GM19397 (cell line): ENCODE results near the gene ZMYND11.

Experiments used
- ATAC-seq: cut with Tn5 transposase; IDR thresholded peaks from one replicate; pipeline ENCODE4 v1.9.1; 2021; ENCODE audit warnings: mild to moderate bottlenecking, moderate library complexity; ENCODE audit not compliant: unreplicated experiment

ZMYND11 gene

DNA sequence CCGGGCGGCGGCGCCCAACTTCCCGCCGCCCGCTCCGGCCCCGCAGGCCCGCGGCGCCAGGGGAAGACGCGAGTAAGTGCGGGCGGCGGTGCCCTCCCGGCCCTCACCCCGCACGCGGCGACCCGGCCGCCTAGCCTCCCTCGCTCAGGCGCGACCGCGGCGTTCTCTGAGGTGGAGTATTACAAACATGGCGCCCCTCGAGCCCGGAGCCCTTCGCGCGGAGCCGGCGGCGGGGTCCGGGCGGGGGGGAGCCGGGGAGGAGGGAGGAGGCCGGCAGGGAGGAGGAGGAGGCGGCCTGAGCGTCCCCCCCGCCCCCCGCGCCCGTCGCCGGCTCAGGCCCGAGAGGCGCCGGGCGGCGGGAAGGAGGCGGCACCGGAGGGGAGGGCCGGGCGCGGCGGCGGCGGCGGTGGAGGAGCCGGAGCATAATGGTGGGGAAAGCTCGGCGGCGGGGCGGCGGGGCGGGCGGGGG, at the start of gene ZMYND11:
Gene ZMYND11 (plus strand): TSS at position 324 of the 469 bp plus-strand sequence. CDS start 44,558 bp downstream, outside the sequence.
- ATAC-seq, result peak; percentile 46

GRCh38 chr10:86031-86430, 49.2 kb upstream of the ZMYND11 start:
- ATAC-seq, result no peak

- ATAC-seq, result no peak
Measured at GRCh38 chr10:87177-88080, 47.8 kb upstream of the ZMYND11 start.

DNA sequence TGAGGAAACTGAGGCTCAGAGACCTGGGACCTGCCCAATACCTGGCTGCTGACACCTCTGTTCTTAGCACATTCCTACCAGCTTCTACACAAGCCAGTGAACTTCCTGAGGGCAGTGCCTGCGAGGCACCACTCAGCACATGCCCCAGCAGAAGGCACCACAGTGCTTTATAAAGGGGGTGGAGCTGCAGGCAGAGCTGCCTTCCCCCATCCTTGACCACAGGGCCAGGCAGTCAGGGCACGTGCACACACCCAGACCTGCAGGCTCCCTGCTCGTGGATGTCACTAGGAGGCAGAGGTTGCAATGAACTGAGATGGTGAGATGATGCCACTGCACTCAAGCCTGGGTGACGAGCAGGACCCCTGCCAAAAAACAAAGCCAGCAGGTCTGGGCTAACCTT, 47.0 kb upstream of the ZMYND11 start:
- no peak for ATAC-seq

- ATAC-seq, result no peak
Measured at GRCh38 chr10:89248-89647, 46.0 kb upstream of the ZMYND11 start.

DNA sequence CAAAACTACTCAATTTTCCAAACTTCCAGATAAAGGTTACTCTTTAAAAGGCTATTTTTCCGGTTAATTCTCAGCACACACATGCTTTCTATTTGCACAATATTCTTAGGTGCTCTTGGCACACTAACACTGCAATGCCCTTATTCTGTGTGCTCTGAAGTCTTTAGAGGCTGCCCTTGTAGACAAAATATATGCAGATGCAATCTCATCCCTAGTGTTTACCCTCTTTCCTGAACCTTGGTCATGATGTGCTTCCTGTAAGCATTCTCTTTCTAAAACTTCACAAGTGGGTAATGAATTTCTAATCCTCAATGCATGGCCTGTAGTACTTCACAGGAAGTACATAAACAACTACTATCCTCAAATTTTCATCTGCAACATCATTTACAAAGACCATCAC, 45.1 kb upstream of the ZMYND11 start:
- no peak for ATAC-seq

DNA sequence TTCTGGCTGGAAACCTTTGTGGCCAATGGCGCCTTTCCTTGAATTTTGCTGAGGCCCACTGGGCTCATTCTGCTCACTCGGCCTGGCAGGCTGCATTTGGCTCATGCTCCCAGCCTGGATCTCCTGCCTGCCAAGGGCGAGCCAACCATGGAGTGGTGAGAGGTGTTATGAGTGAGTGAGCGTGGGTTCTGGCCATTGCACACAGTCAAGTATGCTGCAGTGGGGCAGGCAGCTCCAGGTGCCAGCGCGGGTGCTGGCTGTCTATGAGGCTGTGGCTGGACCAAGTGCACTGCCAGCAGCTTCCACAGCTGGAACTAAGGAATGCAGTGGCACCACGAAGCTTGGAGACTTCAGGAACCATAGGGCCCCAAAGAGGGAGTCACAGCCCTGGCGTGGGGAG, 43.9 kb upstream of the ZMYND11 start:
- no peak for ATAC-seq

- ATAC-seq, result no peak
Measured at GRCh38 chr10:92153-92552, 43.1 kb upstream of the ZMYND11 start.

DNA sequence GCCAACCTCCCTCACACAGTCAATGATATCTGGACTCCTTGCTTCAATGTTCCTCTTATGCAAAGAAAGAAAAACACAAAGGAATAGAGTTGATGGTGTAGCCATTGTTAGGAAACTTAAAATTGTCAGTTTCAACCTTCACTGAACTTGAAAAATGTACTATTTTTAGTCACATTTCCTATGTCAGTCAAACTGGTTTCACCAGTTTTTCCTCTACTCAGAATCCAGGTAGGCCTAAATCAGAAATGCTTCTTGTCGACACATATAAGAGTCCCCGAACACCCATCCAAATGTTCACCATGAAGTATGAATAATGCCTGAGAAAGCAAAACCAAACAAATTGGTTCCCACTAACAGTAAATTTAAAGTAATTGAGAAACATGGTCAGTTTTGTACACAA, 42.4 kb upstream of the ZMYND11 start:
- ATAC-seq, result no peak

- no peak for ATAC-seq
Measured at GRCh38 chr10:94613-95012, 40.6 kb upstream of the ZMYND11 start.

GRCh38 chr10:95356-96115, 39.7 kb upstream of the ZMYND11 start:
- ATAC-seq, result no peak

DNA sequence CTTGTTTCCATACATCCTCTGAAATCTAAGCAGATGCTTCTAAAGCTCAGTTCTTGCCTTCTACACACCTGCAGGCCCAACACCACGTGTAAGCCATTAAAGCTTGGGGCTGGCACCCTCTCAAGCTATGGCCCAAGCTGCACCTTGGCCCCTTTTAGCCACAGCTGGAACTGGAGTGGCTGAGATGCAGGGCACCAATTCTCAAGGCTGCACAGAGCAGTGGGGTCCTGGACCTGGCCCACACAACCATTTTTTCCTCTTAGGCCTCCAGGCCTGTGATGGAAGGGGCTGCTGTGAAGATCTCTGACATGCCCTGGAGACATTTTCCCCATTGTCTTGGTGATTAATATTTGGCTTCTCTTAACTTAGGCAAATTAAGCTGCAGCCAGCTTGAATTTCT, 38.8 kb upstream of the ZMYND11 start:
- no peak for ATAC-seq

GRCh38 chr10:104416-104815, 30.8 kb upstream of the ZMYND11 start:
- no peak for ATAC-seq

GRCh38 chr10:104862-105565, 30.2 kb upstream of the ZMYND11 start:
- ATAC-seq, result no peak

DNA sequence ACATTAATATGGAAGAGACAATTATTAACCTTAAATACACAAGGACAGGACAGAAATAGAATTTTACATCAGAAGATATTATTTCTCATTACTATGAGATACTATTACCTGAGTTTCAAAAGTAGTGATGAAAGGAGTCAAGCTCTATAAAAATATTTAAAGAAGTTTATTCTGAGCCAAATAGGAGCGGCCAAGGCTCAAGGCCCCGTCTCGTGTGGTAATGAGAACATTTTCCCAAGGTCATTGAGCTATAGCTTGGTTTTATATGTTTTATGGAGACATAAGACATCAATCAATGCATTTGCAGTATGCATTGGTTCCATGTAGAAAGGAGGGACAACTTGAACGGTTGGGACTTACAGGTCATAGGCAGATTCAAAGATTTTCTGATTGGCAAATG, 29.4 kb upstream of the ZMYND11 start:
- no peak for ATAC-seq

DNA sequence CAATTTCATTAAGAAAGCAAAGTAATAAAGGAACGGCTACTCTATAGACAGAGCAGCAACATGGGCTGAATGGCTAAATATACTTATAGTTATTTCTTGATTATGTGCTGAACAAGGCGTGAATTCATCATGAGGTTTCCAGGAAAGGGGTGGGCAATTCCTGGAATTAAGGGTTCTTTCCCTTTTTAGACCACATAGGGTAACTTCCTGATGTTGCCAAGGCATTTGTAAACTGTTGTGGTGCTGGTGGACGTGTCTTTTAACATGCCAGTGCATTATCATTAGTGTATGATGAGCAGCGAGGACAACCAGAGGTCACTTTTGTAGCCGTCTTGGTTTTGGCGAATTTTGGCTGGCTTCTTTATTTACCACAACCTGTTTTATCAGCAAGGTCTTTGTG, 28.5 kb upstream of the ZMYND11 start:
- no peak for ATAC-seq

DNA sequence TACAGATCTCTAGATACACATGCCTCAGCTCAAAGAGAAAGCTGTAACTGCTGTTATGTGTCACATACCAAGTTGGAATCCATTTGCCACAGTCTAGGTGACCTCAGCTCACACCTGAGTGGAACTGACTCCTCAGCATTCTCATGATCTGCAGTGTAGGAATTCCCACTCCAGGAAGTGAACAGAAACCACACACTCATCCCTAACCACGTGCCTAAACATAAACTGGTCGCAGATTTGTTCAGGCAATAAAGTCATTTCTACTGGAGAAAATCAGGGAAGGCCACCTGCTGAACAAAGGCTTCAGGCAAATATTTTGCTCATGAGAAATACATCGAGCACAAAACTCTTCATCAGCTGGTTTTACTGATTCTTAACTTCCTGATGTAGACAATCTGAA, 23.0 kb upstream of the ZMYND11 start:
- ATAC-seq, result no peak

GRCh38 chr10:124874-125273, 10.4 kb upstream of the ZMYND11 start:
- no peak for ATAC-seq

DNA sequence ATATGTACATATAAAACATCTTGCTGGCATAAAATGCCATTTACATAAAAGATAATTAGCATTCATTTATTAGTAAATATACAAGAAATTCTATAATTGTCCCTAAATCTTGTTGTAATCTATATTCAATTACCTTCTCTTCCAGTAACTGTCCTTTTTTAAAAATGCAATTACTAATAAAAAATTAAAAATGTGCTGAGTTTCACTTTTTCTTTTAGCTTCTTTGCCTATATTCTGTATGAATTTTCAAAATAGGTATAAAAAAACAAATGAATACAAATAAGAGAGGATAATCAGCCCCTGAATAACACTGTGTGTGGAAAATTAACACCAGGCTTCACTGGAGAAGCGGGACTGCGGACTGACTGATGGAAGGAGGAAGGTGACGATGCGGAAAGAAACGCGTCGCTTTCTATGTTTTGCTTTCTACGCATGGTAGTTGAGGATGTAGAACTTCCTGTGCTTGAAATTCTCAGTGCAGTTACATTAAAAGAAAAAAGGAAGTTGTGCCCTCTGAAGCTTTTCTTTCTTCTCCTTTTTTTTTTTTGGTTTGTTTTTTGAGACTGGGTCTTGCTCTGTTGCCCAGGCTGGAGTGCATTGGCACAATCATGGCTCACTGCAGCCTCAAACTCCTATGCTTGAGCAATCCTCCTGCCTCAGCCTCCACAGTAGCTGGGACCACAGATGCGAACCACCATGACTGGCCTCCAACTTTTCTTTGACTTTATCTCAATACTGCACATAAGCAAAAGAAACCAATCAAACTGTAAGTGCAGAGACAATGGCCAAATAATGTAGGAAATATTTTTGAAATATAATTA, 7.4 kb upstream of the ZMYND11 start:
- peak; percentile 74 for ATAC-seq

DNA sequence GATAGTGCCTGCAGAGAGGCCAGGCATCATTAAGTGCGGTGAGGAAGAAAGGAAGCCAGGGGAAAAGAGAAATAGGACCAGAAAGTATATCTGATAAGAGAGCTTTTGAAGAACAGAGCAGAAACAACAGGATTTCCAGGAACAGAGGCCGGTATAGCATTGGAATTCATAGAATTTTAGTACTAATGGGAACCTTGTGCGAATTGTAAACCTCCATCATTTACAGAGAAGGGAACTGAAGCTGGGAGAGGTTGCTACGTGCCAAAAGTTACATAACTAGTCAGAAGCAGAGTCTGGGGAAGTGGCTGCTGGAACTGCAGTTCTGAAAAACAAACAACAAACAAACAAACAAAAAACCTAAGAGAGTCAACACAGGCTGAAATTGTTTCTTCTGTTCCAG, 5.4 kb upstream of the ZMYND11 start:
- no peak for ATAC-seq
